HCT116 (cell line): Measurements from ENCODE around the gene OR5B21. TPM values are rescaled to one million over a fixed set of nuclear protein-coding genes. Genes with fewer than 3 reads are reported as not detected.

ENCODE experiments used
- ATAC-seq: fragments of 200-7000 bp; cut with Tn5 transposase; 2 replicates; pipeline ENCODE4 v1.9.1; 2020; ENCODE audit warnings: mild to moderate bottlenecking, moderate library complexity
- BruUV-seq: library from RNA; stranded (reverse); fragments of 400-500 nt; replicated peaks from 2 replicates; lab custom pipeline; 2021; lab: Mats Ljungman, UMichigan
- CTCF ChIA-PET: fragments of 300-600 bp; sonication (Branson Sonifier 250); formaldehyde crosslinking; loops from one replicate; lab custom pipeline; 2021; ENCODE audit warnings: antibody characterized with exemption; lab: Charles Lee
- POLR2A ChIA-PET: fragments of 300-600, 350-600 bp; sonication (Branson Sonifier 250); formaldehyde crosslinking; loops from one replicate; lab custom pipeline; 2021; ENCODE audit warnings: antibody characterized with exemption; lab: Charles Lee
- RAD21 ChIA-PET, 2 experiments: fragments of 300-600 bp; sonication (Branson Sonifier 250); formaldehyde crosslinking; loops; one replicate each; lab custom pipeline; 2023; ENCODE audit warnings: low total read pairs in 2 of 2; ENCODE audit not compliant: uncharacterized antibody in 2 of 2, unreplicated experiment in 2 of 2, low non-redundant PET in 1 of 2; lab: Charles Lee
- DNase-seq: peaks from one replicate; pipeline ENCODE4 v3.0.0-alpha.2; 2010; ENCODE audit warnings: low read depth, low spot score
- H2AFZ ChIP-seq: fragments of 200-600 bp; shearing (Covaris generic), sonication (generic); 2 replicates; pipeline ENCODE4 v1.6.1; 2017; ENCODE audit warnings: low read depth, mixed run types, mixed read lengths, antibody characterized with exemption, low read length; ENCODE audit not compliant: poor library complexity, severe bottlenecking
- H3K27ac ChIP-seq: 2 replicates; pipeline ENCODE4 v1.5.1; 2012; ENCODE audit warnings: low read depth, low read length
- H3K27me3 ChIP-seq: fragments of 200-600 bp; sonication (generic); 2 replicates; pipeline ENCODE4 v1.6.1; 2016; ENCODE audit warnings: mixed run types, low read length, mixed read lengths; ENCODE audit not compliant: insufficient read depth
- H3K36me3 ChIP-seq, 2 experiments: fragments of 200-500 bp in 1 of 2; fragments of 200-600 bp in 1 of 2; sonication (Bioruptor generic) in 1 of 2; sonication (generic) in 1 of 2; 2 replicates each; pipeline versions ENCODE4 v1.5.1 to v1.6.1; 2014 to 2016; ENCODE audit warnings: low read length in 2 of 2, inconsistent platforms in 1 of 2, mixed read lengths in 1 of 2, mixed run types in 1 of 2; ENCODE audit not compliant: insufficient read depth in 2 of 2, control insufficient read depth in 1 of 2
- H3K4me1 ChIP-seq, 2 experiments: fragments of 200-600 bp in 1 of 2; sonication (generic) in 1 of 2; 2 replicates each; pipeline versions ENCODE4 v1.5.1 to v1.6.1; 2012 to 2017; ENCODE audit warnings: low read length in 2 of 2, inconsistent platforms in 1 of 2, mild to moderate bottlenecking in 1 of 2, mixed read lengths in 1 of 2, mixed run types in 1 of 2, moderate library complexity in 1 of 2; ENCODE audit not compliant: insufficient read depth in 2 of 2, control insufficient read depth in 1 of 2
- H3K4me2 ChIP-seq: fragments of 200-600 bp; sonication (generic); 2 replicates; pipeline ENCODE4 v1.6.1; 2017; ENCODE audit warnings: mixed run types, low read length, mixed read lengths
- H3K4me3 ChIP-seq, 2 experiments: fragments of 200-600 bp in 1 of 2; sonication (generic) in 1 of 2; replicated peaks in 1 of 2; 2 replicates each; pipeline ENCODE4 v1.5.1; 2011 to 2016; ENCODE audit warnings: low read length in 2 of 2, control low read depth in 1 of 2, low read depth in 1 of 2, mild to moderate bottlenecking in 1 of 2, mixed read lengths in 1 of 2, mixed run types in 1 of 2
- H3K79me2 ChIP-seq: fragments of 200-600 bp; sonication (generic); 2 replicates; pipeline ENCODE4 v1.6.1; 2017; ENCODE audit warnings: mild to moderate bottlenecking, mixed run types, low read length, moderate library complexity, mixed read lengths; ENCODE audit not compliant: insufficient read depth
- H3K9ac ChIP-seq: fragments of 200-600 bp; sonication (generic); 2 replicates; pipeline ENCODE4 v1.6.1; 2016; ENCODE audit warnings: low read length, mixed read lengths
- H3K9me2 ChIP-seq: fragments of 200-600 bp; sonication (generic), shearing (Covaris generic); 2 replicates; pipeline ENCODE4 v1.6.1; 2017; ENCODE audit warnings: mixed run types, mild to moderate bottlenecking, moderate library complexity; ENCODE audit not compliant: insufficient read depth
- H3K9me3 ChIP-seq, 2 experiments: fragments of 200-500 bp in 1 of 2; fragments of 200-600 bp in 1 of 2; sonication (Bioruptor generic) in 1 of 2; sonication (generic) in 1 of 2; 2 replicates each; pipeline ENCODE4 v1.6.1; 2014 to 2017; ENCODE audit warnings: low read length in 2 of 2, mixed read lengths in 2 of 2, inconsistent platforms in 1 of 2, low read depth in 1 of 2, mild to moderate bottlenecking in 1 of 2, mixed run types in 1 of 2, moderate library complexity in 1 of 2; ENCODE audit not compliant: control insufficient read depth in 1 of 2, insufficient read depth in 1 of 2
- H4K20me1 ChIP-seq: fragments of 200-600 bp; sonication (generic), shearing (Covaris generic); 2 replicates; pipeline ENCODE4 v1.6.1; 2017; ENCODE audit warnings: mixed run types, mild to moderate bottlenecking, moderate library complexity; ENCODE audit not compliant: insufficient read depth
- CBX3 ChIP-seq: IDR thresholded peaks from 2 replicates; pipeline ENCODE4 v1.6.1; 2012; ENCODE audit warnings: low read depth
- EGR1 ChIP-seq: IDR thresholded peaks from 2 replicates; pipeline ENCODE4 v1.6.1; 2012; ENCODE audit warnings: low read depth
- ELF1 ChIP-seq: IDR thresholded peaks from 2 replicates; pipeline ENCODE4 v1.6.1; 2012; ENCODE audit warnings: low read depth, borderline replicate concordance
- EZH2 ChIP-seq: fragments of 200-600 bp; sonication (generic); IDR thresholded peaks from 2 replicates; pipeline ENCODE4 v1.6.1; 2017; ENCODE audit warnings: antibody characterized with exemption, mixed run types
- FOSL1 ChIP-seq: IDR thresholded peaks from 2 replicates; pipeline ENCODE4 v1.6.1; 2012; ENCODE audit warnings: low read depth
- JUND ChIP-seq: IDR thresholded peaks from 2 replicates; pipeline ENCODE4 v1.6.1; 2012
- POLR2AphosphoS5 ChIP-seq: IDR thresholded peaks from 2 replicates; pipeline ENCODE4 v1.6.1; 2011; ENCODE audit warnings: mild to moderate bottlenecking, low read depth, low read length, moderate library complexity
- RAD21 ChIP-seq: IDR thresholded peaks from 2 replicates; pipeline ENCODE4 v1.6.1; 2012; ENCODE audit warnings: low read depth, mild to moderate bottlenecking
- SP1 ChIP-seq: IDR thresholded peaks from 2 replicates; pipeline ENCODE4 v1.6.1; 2012; ENCODE audit warnings: low read depth
- SRF ChIP-seq: IDR thresholded peaks from 2 replicates; pipeline ENCODE4 v1.6.1; 2012; ENCODE audit warnings: low read depth
- TCF7L2 ChIP-seq: IDR thresholded peaks from 2 replicates; pipeline ENCODE4 v1.7.0; 2011; ENCODE audit warnings: borderline replicate concordance, inconsistent platforms; ENCODE audit not compliant: insufficient read depth, insufficient read length; ENCODE audit errors: extremely low read depth
- YY1 ChIP-seq: IDR thresholded peaks from 2 replicates; pipeline ENCODE4 v1.6.1; 2011; ENCODE audit warnings: low read length, low read depth, moderate library complexity, mild to moderate bottlenecking; ENCODE audit not compliant: insufficient replicate concordance; ENCODE audit errors: extremely low read depth
- ZNF274 ChIP-seq: fragments of 200-500 bp; sonication (Bioruptor generic); IDR thresholded peaks from 2 replicates; pipeline ENCODE4 v1.6.1; 2014; ENCODE audit warnings: mild to moderate bottlenecking, low read depth, low read length, inconsistent platforms
- intact Hi-C: fragments of 100-400 bp; cut with micrococcal nuclease; formaldehyde crosslinking; loops from 2 replicates; pipeline ENCODE4 v1.10.0; 2022
- total RNA-seq: library from RNA; stranded (reverse); gene quantifications from one replicate; pipeline ENCODE4 v1.2.1, GENCODE V29; 2021; ENCODE audit not compliant: unreplicated experiment
- TF ChIP-seq, protein P1 (sequence below), 3 experiments: fragments of 200-600 bp in 1 of 3; sonication (generic) in 1 of 3; IDR thresholded peaks in 2 of 3; conservative IDR thresholded peaks in 1 of 3; 2 replicates each; pipeline ENCODE4 v1.5.1; 2012 to 2017; ENCODE audit warnings: low read depth in 2 of 3, low read length in 2 of 3, antibody characterized with exemption in 1 of 3, borderline replicate concordance in 1 of 3, control low read depth in 1 of 3, mild to moderate bottlenecking in 1 of 3, mixed read lengths in 1 of 3, mixed run types in 1 of 3, moderate library complexity in 1 of 3; ENCODE audit not compliant: insufficient read depth in 1 of 3
- TF ChIP-seq, protein P2 (sequence below): IDR thresholded peaks from 2 replicates; pipeline ENCODE4 v1.6.1; 2012
- TF ChIP-seq, protein P3 (sequence below): IDR thresholded peaks from 2 replicates; pipeline ENCODE4 v1.6.1; 2011; ENCODE audit warnings: mild to moderate bottlenecking, low read length, moderate library complexity; ENCODE audit not compliant: insufficient replicate concordance; ENCODE audit errors: extremely low read depth
- TF ChIP-seq, protein P4 (sequence below): IDR thresholded peaks from 2 replicates; pipeline ENCODE4 v1.6.1; 2012; ENCODE audit warnings: low read depth

OR5B21 gene
- total RNA-seq, 1 experiment from 2014 or later: not detected

DNA sequence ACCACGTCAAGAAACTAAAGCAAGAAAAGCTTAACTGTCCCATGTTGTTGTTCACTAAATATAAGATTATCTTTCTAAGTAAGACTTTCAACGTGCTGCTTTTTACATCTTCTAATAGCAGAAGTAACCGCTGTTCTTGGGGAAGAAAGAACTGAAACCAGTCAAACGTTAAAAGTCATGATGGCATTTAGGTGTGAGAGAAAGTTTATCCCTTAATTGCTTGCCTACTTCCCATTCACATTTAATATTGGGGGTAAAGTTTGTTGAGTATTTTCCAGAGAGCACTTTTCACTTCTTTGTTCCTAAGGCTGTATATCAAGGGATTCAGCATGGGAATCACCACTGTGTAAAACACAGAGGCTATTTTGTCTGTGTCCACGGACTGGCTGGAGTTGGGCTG lies 970 bp downstream of the OR5B21 start:
- Histone ChIP-seq H4K20me1 (no peaks in the 10 kb centered on the region), H3K9ac (no peak overlapping the region), H3K79me2 (no peaks in the 10 kb centered on the region), H2AFZ (no peak overlapping the region), H3K9me3 (no peaks in the 10 kb centered on the region), H3K27ac (no peak overlapping the region), H3K36me3 (no peaks in the 10 kb centered on the region), H3K27me3 (0 out of 2 replicates have a peak, but pooled peaks cover 10% of the 10 kb centered on the region), H3K4me2 (no peak overlapping the region), H3K9me2 (no peaks in the 10 kb centered on the region), H3K4me1 (no peaks in the 10 kb centered on the region), H3K4me3 (no peak overlapping the region)
- ChIA-PET POLR2A (no interaction called here), CTCF (no interaction called here), RAD21 (no interaction called here)
- DNase-seq (no peak), ATAC-seq (no peak)
- intact Hi-C loops: no loop called here
- TF ChIP-seq, protein P1, sequence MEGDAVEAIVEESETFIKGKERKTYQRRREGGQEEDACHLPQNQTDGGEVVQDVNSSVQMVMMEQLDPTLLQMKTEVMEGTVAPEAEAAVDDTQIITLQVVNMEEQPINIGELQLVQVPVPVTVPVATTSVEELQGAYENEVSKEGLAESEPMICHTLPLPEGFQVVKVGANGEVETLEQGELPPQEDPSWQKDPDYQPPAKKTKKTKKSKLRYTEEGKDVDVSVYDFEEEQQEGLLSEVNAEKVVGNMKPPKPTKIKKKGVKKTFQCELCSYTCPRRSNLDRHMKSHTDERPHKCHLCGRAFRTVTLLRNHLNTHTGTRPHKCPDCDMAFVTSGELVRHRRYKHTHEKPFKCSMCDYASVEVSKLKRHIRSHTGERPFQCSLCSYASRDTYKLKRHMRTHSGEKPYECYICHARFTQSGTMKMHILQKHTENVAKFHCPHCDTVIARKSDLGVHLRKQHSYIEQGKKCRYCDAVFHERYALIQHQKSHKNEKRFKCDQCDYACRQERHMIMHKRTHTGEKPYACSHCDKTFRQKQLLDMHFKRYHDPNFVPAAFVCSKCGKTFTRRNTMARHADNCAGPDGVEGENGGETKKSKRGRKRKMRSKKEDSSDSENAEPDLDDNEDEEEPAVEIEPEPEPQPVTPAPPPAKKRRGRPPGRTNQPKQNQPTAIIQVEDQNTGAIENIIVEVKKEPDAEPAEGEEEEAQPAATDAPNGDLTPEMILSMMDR (IDR thresholded peaks at IDR 0.05 in 2 of 3, conservative IDR thresholded peaks at IDR 0.05 in 1 of 3; ENCODE audit: borderline replicate concordance in 1 of 3, insufficient read depth in 1 of 3, low read depth in 2 of 3, low read length in 2 of 3): no peak
- TF ChIP-seq RAD21 (no peak), POLR2AphosphoS5 (no peak), FOSL1 (no peak), EGR1 (no peak), JUND (no peak), ZNF274 (no peak), SP1 (no peak), EZH2 (no peak), CBX3 (no peak), SRF (no peak), ELF1 (no peak), YY1 (no peak), TCF7L2 (no peak)
- TF ChIP-seq, protein P2, sequence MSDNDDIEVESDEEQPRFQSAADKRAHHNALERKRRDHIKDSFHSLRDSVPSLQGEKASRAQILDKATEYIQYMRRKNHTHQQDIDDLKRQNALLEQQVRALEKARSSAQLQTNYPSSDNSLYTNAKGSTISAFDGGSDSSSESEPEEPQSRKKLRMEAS: no peak
- TF ChIP-seq, protein P3, sequence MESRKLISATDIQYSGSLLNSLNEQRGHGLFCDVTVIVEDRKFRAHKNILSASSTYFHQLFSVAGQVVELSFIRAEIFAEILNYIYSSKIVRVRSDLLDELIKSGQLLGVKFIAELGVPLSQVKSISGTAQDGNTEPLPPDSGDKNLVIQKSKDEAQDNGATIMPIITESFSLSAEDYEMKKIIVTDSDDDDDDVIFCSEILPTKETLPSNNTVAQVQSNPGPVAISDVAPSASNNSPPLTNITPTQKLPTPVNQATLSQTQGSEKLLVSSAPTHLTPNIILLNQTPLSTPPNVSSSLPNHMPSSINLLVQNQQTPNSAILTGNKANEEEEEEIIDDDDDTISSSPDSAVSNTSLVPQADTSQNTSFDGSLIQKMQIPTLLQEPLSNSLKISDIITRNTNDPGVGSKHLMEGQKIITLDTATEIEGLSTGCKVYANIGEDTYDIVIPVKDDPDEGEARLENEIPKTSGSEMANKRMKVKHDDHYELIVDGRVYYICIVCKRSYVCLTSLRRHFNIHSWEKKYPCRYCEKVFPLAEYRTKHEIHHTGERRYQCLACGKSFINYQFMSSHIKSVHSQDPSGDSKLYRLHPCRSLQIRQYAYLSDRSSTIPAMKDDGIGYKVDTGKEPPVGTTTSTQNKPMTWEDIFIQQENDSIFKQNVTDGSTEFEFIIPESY: no peak
- TF ChIP-seq, protein P4, sequence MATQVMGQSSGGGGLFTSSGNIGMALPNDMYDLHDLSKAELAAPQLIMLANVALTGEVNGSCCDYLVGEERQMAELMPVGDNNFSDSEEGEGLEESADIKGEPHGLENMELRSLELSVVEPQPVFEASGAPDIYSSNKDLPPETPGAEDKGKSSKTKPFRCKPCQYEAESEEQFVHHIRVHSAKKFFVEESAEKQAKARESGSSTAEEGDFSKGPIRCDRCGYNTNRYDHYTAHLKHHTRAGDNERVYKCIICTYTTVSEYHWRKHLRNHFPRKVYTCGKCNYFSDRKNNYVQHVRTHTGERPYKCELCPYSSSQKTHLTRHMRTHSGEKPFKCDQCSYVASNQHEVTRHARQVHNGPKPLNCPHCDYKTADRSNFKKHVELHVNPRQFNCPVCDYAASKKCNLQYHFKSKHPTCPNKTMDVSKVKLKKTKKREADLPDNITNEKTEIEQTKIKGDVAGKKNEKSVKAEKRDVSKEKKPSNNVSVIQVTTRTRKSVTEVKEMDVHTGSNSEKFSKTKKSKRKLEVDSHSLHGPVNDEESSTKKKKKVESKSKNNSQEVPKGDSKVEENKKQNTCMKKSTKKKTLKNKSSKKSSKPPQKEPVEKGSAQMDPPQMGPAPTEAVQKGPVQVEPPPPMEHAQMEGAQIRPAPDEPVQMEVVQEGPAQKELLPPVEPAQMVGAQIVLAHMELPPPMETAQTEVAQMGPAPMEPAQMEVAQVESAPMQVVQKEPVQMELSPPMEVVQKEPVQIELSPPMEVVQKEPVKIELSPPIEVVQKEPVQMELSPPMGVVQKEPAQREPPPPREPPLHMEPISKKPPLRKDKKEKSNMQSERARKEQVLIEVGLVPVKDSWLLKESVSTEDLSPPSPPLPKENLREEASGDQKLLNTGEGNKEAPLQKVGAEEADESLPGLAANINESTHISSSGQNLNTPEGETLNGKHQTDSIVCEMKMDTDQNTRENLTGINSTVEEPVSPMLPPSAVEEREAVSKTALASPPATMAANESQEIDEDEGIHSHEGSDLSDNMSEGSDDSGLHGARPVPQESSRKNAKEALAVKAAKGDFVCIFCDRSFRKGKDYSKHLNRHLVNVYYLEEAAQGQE: no peak
- BruUV-seq: no TSS peak
